GM12892 (cell line): ENCODE results near the gene MCAT.
A peak's percentile ranks its signal among the peaks of the same experiment; 100 is the strongest.

Experiments
- POLR2A ChIP-seq: IDR thresholded peaks from 2 replicates; pipeline ENCODE4 v1.6.1; 2011; ENCODE audit warnings: low read depth, low read length, control low read depth
- POLR2AphosphoS5 ChIP-seq: IDR thresholded peaks from 2 replicates; pipeline ENCODE4 v1.6.1; 2011; ENCODE audit warnings: low read depth, low read length, control low read depth
- TAF1 ChIP-seq: IDR thresholded peaks from 2 replicates; pipeline ENCODE4 v1.6.1; 2011; ENCODE audit warnings: low read depth, mild to moderate bottlenecking, control low read depth, low read length, borderline replicate concordance

DNA sequence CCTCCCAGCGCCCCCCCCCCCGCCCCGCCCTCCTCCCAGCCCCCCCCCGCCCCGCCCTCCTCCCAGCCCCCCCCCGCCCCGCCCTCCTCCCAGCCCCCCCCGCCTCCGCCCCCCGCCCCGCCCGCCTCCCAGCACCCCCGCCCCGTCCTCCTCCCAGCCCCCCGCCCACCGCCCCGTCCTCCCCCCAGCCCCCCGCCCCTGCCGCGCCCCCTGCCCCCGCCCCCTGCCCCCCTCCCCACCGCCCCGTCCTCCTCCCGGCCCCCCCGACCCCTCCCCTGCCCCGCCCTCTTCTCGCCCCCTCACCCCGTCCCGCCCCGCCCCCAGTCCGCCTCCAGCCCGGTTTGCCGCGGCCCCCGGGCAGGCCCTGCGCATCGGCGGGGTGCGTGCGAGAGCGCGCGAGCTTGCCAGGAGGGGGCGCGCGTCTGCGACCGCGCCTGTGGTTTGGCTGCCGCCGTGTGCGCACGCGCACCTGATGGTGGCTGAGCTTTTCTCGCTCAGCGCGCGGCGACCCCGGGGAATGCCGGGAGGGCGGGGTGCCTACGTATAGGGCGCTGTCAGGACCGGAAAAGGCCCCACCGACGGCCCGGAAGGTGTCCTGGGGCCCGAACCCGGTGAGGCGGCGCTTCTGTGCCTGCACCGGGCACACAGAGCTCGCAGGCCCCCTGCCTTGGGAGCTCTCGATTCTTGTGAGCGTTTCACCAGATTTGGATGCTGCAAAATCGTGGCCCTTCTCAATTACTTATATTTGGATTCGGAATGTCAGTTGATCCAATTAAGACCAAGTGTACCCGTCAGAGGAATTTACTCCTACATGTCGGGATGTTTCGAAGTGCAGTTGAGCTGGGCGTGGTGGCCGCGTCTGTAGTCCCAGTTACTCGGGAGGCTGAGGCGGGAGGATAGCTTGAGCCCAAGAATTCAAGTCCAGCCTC lies 44.2 kb upstream of the MCAT start:
- TF ChIP-seq POLR2A (peak; percentile 96), TAF1 (peak; percentile 55), POLR2AphosphoS5 (peak; percentile 80)
